Spleen (tissue), 7 donors: ENCODE data around the gene NCAPD3.

Experiments used
- POLR2AphosphoS5 ChIP-seq, 3 donors: sonication (generic); formaldehyde crosslinking; IDR thresholded peaks; one replicate each; pipeline ENCODE4 v1.5.1; 2017; ENCODE audit warnings: antibody characterized with exemption in 3 of 3
- TF ChIP-seq, protein P1 (sequence below), 11 experiments: fragments of 200-600 bp in 7 of 11; fragments of 450-650 bp in 4 of 11; sonication (generic) in 4 of 11; IDR thresholded peaks in 8 of 11; conservative IDR thresholded peaks in 3 of 11; 1 replicate in 7 of 11; 2 replicates in 4 of 11; pipeline versions ENCODE4 v1.4.0 to v1.8.0; 2016 to 2021; ENCODE audit warnings: antibody characterized with exemption in 11 of 11, inconsistent platforms in 4 of 11, mild to moderate bottlenecking in 1 of 11
- donor health status: DM: no; HTN: no; CAD: no; lungs with moderate emphysema.
- donor health status: DM: no; HTN: no; CAD: no.
- donor health status: DM: no; HTN: no; CAD: no.

DNA sequence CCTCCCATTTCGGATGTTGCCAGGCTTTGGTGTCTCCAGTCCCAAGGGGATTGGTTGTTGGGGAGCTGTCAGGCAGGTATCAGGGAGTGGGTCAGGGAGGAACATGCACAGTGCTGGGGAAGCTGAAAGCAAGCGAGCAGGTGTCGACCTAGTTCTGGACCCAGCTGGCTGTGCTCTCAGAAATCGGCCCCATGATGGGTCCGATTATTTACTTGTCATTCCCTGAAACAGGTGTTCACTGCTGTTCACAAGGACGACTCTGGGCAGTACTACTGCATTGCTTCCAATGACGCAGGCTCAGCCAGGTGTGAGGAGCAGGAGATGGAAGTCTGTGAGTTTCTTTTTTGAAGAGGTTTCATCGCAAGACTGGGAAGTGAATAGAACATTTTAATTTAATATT, 78.1 kb downstream of the NCAPD3 start:
- TF ChIP-seq, protein P1, sequence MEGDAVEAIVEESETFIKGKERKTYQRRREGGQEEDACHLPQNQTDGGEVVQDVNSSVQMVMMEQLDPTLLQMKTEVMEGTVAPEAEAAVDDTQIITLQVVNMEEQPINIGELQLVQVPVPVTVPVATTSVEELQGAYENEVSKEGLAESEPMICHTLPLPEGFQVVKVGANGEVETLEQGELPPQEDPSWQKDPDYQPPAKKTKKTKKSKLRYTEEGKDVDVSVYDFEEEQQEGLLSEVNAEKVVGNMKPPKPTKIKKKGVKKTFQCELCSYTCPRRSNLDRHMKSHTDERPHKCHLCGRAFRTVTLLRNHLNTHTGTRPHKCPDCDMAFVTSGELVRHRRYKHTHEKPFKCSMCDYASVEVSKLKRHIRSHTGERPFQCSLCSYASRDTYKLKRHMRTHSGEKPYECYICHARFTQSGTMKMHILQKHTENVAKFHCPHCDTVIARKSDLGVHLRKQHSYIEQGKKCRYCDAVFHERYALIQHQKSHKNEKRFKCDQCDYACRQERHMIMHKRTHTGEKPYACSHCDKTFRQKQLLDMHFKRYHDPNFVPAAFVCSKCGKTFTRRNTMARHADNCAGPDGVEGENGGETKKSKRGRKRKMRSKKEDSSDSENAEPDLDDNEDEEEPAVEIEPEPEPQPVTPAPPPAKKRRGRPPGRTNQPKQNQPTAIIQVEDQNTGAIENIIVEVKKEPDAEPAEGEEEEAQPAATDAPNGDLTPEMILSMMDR (IDR thresholded peaks at IDR 0.05 in 8 of 11, conservative IDR thresholded peaks at IDR 0.05 in 3 of 11), result no peak
- TF ChIP-seq POLR2AphosphoS5 (IDR thresholded peaks at IDR 0.05), result no peak
